Lower lobe of right lung (tissue), 2 donors: ENCODE measurements around the gene ZNF302. TPM values are rescaled to one million over a fixed set of nuclear protein-coding genes. Genes with fewer than 3 reads are reported as not detected.
"Not testable (repeated sequence)": the region's sequence is repeated elsewhere in the genome, so short reads cannot be mapped to it uniquely, and the experiment has no call there.

Source experiments
- ATAC-seq, 2 donors: fragments of 200-7000 bp; cut with Tn5 transposase; one replicate each; pipeline ENCODE4 v1.9.1; 2020 to 2022; ENCODE audit warnings: mild to moderate bottlenecking in 2 of 2, moderate library complexity in 2 of 2
- DNase-seq: peaks from one replicate; pipeline ENCODE4 v3.0.0-alpha.2; 2020
- H3K27ac ChIP-seq: fragments of 200-600 bp; one replicate; pipeline ENCODE4 v1.8.0; 2022
- H3K27me3 ChIP-seq: fragments of 200-600 bp; one replicate; pipeline ENCODE4 v1.8.0; 2022; ENCODE audit warnings: low read depth
- H3K36me3 ChIP-seq: fragments of 200-600 bp; one replicate; pipeline ENCODE4 v1.8.0; 2022; ENCODE audit warnings: mild to moderate bottlenecking
- H3K4me1 ChIP-seq: fragments of 200-600 bp; one replicate; pipeline ENCODE4 v1.8.0; 2022
- H3K4me3 ChIP-seq: fragments of 200-600 bp; one replicate; pipeline ENCODE4 v1.8.0; 2022; ENCODE audit warnings: mild to moderate bottlenecking
- H3K9me3 ChIP-seq: fragments of 200-600 bp; one replicate; pipeline ENCODE4 v1.8.0; 2022
- intact Hi-C: fragments of 100-400 bp; cut with DNase I; formaldehyde crosslinking; loops from one replicate; pipeline ENCODE4 v1.11.0; 2022
- total RNA-seq: library from RNA; stranded (reverse); fragmentation: NEBNext Ultra II Directional; extraction: Animal tissue kit (Norgen Biotek cat#: 25700); gene quantifications from one replicate; pipeline ENCODE4 v1.2.1, GENCODE V29; 2021
- TF ChIP-seq, protein P1 (sequence below): fragments of 200-600 bp; IDR thresholded peaks from one replicate; pipeline ENCODE4 v1.8.0; 2022; ENCODE audit warnings: antibody characterized with exemption, mild to moderate bottlenecking
- donor health status: DM: no; HTN: yes; CAD: no; lungs with severe emphysema.

Gene ZNF302
- total RNA-seq, 1 donor from 2014 or later = 27.2 TPM

DNA sequence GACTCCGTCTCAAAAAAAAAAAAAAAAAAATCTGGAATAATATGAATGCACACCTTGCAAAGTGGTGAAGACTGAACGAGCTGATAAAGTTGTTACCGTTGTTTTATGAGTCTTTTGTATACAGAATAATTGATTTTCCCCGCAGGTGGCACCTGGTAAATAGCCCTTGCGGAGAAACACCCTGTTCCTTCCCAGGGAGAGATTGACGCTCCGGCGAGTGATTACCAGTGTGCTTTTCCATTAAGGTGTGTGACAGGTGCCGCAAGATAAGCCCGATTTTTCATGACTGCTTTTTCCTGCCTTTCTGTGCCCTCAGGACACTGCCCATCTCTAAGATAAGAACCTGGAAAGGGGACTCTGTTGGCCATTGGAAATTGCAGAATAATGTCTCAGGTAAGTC, 943 bp downstream of the ZNF302 start:
- peak overlapping the region; percentile 82 for H3K4me3 ChIP-seq
- TF ChIP-seq, protein P1, sequence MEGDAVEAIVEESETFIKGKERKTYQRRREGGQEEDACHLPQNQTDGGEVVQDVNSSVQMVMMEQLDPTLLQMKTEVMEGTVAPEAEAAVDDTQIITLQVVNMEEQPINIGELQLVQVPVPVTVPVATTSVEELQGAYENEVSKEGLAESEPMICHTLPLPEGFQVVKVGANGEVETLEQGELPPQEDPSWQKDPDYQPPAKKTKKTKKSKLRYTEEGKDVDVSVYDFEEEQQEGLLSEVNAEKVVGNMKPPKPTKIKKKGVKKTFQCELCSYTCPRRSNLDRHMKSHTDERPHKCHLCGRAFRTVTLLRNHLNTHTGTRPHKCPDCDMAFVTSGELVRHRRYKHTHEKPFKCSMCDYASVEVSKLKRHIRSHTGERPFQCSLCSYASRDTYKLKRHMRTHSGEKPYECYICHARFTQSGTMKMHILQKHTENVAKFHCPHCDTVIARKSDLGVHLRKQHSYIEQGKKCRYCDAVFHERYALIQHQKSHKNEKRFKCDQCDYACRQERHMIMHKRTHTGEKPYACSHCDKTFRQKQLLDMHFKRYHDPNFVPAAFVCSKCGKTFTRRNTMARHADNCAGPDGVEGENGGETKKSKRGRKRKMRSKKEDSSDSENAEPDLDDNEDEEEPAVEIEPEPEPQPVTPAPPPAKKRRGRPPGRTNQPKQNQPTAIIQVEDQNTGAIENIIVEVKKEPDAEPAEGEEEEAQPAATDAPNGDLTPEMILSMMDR = no peak
- peaks cover 38% of the 10 kb centered on the region for H3K36me3 ChIP-seq
- peaks cover 30% of the 10 kb centered on the region for H3K9me3 ChIP-seq
- ATAC-seq (no peak), DNase-seq (no peak)
- H3K4me1 ChIP-seq = peaks cover 25% of the 10 kb centered on the region
- no peaks in the 10 kb centered on the region for H3K27me3 ChIP-seq
- intact Hi-C loops = no loop called here
- peak overlapping the region; percentile 99 for H3K27ac ChIP-seq

DNA sequence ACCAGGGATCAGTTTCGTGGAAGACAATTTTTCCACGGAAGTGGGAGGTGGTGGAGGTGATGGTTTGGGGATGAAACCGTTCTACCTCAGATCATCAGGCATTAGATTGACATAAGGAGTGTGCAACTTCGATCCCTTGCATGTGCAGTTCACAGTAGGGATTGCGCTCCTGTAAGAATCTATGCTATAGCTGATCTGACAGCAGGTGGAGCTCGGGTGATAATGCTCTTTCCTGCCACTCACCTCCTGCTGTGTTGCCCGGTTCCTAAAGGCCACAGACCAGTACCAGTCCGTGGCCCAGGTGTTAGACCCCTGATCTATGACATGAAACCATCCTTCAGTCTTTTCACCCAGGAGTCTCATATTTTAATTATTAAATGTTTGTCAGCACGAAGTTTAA, 4.0 kb downstream of the ZNF302 start:
- TF ChIP-seq, protein P1 = no peak
- DNase-seq (no peak), ATAC-seq (no peak)
- H3K27ac ChIP-seq = no peak overlapping the region
- peaks cover 59% of the 10 kb centered on the region for H3K9me3 ChIP-seq
- intact Hi-C loops = no loop called here
- H3K4me1 ChIP-seq = peaks cover 18% of the 10 kb centered on the region
- peaks cover 50% of the 10 kb centered on the region for H3K36me3 ChIP-seq
- no peaks in the 10 kb centered on the region for H3K27me3 ChIP-seq
- no peak overlapping the region for H3K4me3 ChIP-seq

DNA sequence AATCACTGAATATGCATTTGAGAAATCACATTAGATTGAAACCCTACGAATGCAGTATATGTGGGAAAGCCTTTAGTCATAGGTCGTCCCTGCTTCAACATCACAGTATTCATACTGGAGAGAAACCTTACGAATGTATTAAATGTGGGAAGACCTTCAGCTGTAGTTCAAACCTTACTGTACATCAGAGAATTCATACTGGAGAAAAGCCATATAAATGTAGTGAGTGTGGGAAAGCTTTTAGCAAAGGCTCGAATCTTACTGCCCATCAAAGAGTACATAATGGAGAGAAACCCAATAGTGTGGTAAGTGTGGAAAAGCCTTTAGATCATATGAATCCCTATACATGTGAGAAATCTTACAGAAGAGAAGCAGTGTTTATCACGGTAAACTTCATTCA, 7.8 kb downstream of the ZNF302 start:
- Histone ChIP-seq H3K36me3 (peaks cover 36% of the 10 kb centered on the region), H3K9me3 (peaks cover 68% of the 10 kb centered on the region)
- H3K27me3 ChIP-seq, H3K4me1 ChIP-seq, H3K27ac ChIP-seq, intact Hi-C loops, ATAC-seq, DNase-seq, H3K4me3 ChIP-seq: not testable (repeated sequence)

DNA sequence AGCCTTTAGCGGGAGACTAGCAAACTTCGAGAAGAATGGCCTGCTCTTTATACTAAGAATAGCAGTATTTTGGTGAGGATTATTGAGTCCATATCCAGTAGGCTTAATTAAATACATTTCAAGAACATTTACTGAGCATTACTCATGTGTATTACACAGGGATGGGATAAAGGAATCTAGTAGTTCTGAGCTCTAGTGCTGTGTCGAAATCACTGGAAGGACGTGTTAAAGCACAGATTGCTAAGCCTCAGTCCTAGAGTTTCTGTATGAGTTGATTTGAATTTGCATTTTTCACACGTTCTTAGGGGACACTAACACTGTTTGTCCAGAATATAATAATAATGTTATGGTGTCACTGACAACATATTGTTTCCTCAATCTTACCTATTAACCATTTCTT, 9.0 kb downstream of the ZNF302 start:
- H3K36me3 ChIP-seq = peaks cover 26% of the 10 kb centered on the region
- intact Hi-C loops = no loop called here
- TF ChIP-seq, protein P1 = no peak
- H3K4me1 ChIP-seq = no peaks in the 10 kb centered on the region
- no peaks in the 10 kb centered on the region for H3K27me3 ChIP-seq
- H3K27ac ChIP-seq = no peak overlapping the region
- ATAC-seq (no peak), DNase-seq (no peak)
- H3K4me3 ChIP-seq = no peak overlapping the region
- peaks cover 56% of the 10 kb centered on the region for H3K9me3 ChIP-seq

DNA sequence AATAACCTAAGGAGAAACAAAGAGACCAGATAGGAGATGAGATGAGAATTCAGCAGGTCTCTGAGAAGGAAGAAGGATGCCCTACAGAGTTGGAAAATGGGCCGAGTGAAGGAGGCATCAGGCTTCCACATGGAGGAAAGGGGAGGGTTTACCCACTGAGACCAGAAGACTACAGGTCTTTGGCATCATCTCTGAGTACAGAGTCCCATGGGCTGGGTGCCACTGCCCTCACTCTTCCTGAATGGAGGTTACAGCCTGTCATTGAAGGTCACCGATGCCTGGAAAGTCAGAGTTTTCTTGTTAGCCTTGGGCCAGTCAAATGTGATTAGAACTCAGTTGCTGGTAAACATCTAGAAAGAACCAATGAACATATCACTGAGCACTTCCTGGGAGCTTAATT, 9.9 kb downstream of the ZNF302 start:
- ATAC-seq (no peak), DNase-seq (no peak)
- Histone ChIP-seq H3K27ac (no peak overlapping the region), H3K9me3 (peaks cover 52% of the 10 kb centered on the region), H3K27me3 (no peaks in the 10 kb centered on the region), H3K36me3 (peaks cover 24% of the 10 kb centered on the region), H3K4me3 (no peak overlapping the region), H3K4me1 (no peaks in the 10 kb centered on the region)
- intact Hi-C loops = no loop called here
- TF ChIP-seq, protein P1 = no peak

DNA sequence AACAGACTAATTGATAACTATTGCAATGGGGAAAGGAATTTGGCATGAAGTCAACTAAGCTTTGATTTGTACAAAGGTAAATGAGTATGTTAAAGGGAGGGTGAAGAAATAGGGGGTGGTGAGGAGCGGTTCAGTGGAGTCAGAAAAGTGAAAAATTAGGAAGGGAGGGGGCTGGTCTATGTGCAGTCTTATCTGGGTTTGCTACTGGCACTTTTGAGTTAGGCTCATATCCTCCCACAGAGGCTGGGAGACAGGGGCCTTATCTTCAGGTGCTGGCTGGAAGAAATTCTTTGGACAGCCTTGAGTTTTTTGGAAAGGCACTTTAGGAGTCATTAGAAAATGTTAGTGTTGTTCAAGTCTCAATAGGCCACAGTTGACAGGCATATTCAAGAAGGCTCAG, 11.1 kb downstream of the ZNF302 start:
- TF ChIP-seq, protein P1 = no peak
- H3K4me3 ChIP-seq = no peak overlapping the region
- no peaks in the 10 kb centered on the region for H3K27me3 ChIP-seq
- intact Hi-C loops = no loop called here
- peaks cover 41% of the 10 kb centered on the region for H3K9me3 ChIP-seq
- H3K27ac ChIP-seq = no peak overlapping the region
- no peak for ATAC-seq
- no peak for DNase-seq
- peaks cover 11% of the 10 kb centered on the region for H3K36me3 ChIP-seq
- no peaks in the 10 kb centered on the region for H3K4me1 ChIP-seq
